ENCODE data around the gene DDX24. TPM values are rescaled to one million over a fixed set of nuclear protein-coding genes. Genes with fewer than 3 reads are reported as not detected.

DDX24 gene
- total and polyA plus RNA-seq, 9 of the 15 experiments (the other 6 are each of a cell fraction or from before 2014, with no cell fraction given): 82.4 to 175 (median 122) TPM

DNA sequence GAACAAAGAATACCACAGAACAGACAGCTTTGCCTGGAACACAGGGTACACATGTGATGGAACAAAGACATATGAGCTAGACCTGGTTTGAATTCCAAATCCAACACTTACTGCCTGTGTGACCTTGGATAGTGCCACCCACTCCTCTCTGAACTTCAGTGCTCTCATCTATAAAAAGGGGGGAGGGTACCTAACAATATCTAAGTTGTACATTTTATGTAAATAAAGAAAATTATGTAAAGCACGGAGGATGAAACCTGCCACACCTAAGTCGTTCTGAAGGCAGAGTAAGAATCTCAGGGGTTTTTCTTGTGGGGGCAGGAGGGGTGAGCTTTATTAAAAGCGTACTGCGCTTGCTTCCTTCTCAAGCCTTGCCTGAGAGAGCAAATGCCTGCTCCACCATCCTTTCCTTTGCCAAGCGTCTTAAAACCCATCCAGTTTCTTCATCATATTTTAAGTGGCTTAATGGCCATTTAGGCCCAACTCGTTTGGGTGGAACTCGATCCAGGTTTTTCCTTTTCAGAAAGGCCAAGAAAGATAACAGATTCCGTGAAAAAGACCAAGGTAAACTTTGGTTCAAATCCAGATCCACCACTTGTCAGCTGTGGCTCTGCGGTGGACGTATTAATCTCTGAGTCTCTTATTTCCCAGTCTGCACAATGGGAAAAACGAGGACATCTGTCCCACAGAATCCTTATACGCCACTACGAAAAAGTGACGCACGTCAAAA lies 946 bp downstream of the DDX24 start (continued):
- TF ChIP-seq, protein P1, sequence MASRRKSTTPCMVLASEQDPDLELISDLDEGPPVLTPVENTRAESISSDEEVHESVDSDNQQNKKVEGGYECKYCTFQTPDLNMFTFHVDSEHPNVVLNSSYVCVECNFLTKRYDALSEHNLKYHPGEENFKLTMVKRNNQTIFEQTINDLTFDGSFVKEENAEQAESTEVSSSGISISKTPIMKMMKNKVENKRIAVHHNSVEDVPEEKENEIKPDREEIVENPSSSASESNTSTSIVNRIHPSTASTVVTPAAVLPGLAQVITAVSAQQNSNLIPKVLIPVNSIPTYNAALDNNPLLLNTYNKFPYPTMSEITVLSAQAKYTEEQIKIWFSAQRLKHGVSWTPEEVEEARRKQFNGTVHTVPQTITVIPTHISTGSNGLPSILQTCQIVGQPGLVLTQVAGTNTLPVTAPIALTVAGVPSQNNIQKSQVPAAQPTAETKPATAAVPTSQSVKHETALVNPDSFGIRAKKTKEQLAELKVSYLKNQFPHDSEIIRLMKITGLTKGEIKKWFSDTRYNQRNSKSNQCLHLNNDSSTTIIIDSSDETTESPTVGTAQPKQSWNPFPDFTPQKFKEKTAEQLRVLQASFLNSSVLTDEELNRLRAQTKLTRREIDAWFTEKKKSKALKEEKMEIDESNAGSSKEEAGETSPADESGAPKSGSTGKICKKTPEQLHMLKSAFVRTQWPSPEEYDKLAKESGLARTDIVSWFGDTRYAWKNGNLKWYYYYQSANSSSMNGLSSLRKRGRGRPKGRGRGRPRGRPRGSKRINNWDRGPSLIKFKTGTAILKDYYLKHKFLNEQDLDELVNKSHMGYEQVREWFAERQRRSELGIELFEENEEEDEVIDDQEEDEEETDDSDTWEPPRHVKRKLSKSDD (conservative IDR thresholded peaks at IDR 0.05; ENCODE audit: low read length): no peak
- TF ChIP-seq CBFB (CRISPR knock-in tag; IDR thresholded peaks at IDR 0.05): no peak
- no peak for TF ChIP-seq ZNF445 (CRISPR knock-in tag; IDR thresholded peaks at IDR 0.05; ENCODE audit: low read depth)
- no peak for TF ChIP-seq RBM22 (IDR thresholded peaks at IDR 0.05; ENCODE audit: low read depth, low read length, poor library complexity, severe bottlenecking)
- TF ChIP-seq, protein P2, sequence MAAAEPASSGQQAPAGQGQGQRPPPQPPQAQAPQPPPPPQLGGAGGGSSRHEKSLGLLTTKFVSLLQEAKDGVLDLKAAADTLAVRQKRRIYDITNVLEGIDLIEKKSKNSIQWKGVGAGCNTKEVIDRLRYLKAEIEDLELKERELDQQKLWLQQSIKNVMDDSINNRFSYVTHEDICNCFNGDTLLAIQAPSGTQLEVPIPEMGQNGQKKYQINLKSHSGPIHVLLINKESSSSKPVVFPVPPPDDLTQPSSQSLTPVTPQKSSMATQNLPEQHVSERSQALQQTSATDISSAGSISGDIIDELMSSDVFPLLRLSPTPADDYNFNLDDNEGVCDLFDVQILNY (CRISPR knock-in tag; IDR thresholded peaks at IDR 0.05): no peak
- TF ChIP-seq, protein P3, sequence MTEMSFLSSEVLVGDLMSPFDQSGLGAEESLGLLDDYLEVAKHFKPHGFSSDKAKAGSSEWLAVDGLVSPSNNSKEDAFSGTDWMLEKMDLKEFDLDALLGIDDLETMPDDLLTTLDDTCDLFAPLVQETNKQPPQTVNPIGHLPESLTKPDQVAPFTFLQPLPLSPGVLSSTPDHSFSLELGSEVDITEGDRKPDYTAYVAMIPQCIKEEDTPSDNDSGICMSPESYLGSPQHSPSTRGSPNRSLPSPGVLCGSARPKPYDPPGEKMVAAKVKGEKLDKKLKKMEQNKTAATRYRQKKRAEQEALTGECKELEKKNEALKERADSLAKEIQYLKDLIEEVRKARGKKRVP (CRISPR knock-in tag; IDR thresholded peaks at IDR 0.05): no peak
- no peak for TF ChIP-seq CBFA2T3 (IDR thresholded peaks at IDR 0.05)
- TF ChIP-seq SUPT5H (IDR thresholded peaks at IDR 0.05): no peak
